ENCODE measurements around the gene RNF115. TPM values are rescaled to one million over a fixed set of nuclear protein-coding genes. Genes with fewer than 3 reads are reported as not detected.
"Not testable (repeated sequence)": the region's sequence is repeated elsewhere in the genome, so short reads cannot be mapped to it uniquely, and the experiment has no call there.

RNF115 gene
- total RNA-seq, 4 donors from 2014 or later: 23.7 to 24.9 (median 23.8) TPM

DNA sequence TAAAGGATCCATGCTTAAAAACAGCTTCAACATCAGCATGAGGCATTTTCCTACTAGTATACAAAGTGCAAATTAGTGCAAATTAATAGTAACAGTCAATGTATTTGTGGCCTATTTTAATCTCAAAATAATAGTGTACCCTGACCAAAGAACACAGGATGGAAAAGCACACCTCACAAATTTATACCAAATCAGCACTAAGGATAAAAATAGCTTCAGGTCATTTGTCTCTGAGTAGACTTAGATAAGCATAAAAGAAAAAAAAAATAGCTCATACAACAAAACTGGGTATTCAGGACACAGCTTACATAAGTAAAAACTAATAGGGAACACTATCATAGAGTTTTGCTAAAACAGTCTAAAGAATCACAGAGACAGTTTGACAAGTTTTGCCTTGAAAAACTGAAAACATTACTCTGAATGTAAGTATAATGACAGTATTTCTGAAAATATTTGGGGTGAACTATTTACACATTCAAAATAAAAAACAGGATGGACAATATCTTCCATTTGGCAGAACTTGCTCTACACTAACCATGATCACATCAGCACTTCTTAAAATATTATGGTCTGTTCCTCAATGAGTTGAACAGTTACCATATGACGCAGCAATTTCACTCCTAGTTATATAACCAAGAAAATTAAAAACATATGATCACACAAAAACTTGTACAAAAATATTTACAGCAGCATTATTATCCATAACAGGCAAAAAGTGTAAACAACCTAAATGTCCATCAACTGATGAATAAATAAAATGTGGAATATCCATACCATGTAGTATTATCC lies 46.3 kb downstream of the RNF115 start:
- H3K27ac ChIP-seq: no peak overlapping the region

DNA sequence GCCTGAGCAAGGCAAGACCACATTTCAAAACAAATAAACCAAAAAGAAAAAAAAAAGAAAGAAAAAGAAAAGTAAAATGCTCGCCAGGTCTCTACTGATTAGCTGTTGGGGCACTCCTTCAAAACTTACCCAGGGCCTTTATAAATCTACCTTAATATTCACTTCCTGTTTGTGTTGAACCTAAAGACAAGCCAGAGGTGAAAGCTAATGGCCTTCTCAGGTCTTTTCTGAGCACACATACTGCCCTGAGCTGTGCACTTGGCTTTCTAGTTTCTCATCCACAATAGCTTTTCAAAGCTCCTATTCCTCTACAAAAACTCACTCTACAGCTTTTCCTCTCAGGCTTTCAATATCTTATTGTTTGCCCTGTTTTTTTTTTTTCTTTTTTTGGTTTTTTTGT lies 50.5 kb downstream of the RNF115 start:
- whole genome bisulfite sequencing, 2 donors: 74 to 84% methylated on average over 1 of the region's 1 CpG
- TF ChIP-seq POLR2A (IDR thresholded peaks at IDR 0.05) (no peak), EP300 (IDR thresholded peaks at IDR 0.05) (no peak)
- TF ChIP-seq, protein P1, sequence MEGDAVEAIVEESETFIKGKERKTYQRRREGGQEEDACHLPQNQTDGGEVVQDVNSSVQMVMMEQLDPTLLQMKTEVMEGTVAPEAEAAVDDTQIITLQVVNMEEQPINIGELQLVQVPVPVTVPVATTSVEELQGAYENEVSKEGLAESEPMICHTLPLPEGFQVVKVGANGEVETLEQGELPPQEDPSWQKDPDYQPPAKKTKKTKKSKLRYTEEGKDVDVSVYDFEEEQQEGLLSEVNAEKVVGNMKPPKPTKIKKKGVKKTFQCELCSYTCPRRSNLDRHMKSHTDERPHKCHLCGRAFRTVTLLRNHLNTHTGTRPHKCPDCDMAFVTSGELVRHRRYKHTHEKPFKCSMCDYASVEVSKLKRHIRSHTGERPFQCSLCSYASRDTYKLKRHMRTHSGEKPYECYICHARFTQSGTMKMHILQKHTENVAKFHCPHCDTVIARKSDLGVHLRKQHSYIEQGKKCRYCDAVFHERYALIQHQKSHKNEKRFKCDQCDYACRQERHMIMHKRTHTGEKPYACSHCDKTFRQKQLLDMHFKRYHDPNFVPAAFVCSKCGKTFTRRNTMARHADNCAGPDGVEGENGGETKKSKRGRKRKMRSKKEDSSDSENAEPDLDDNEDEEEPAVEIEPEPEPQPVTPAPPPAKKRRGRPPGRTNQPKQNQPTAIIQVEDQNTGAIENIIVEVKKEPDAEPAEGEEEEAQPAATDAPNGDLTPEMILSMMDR (IDR thresholded peaks at IDR 0.05): no peak
- peaks cover 0 to 14% (median 0%) of the 10 kb centered on the region in 4 donors for H3K4me1 ChIP-seq
- H3K4me3 ChIP-seq: no peak overlapping the region
- H3K27me3 ChIP-seq: no peaks in the 10 kb centered on the region
- H3K9me3 ChIP-seq: no peaks in the 10 kb centered on the region
- H3K36me3 ChIP-seq: peaks cover 0 to 42% (median 6%) of the 10 kb centered on the region in 3 donors
- DNase-seq (ENCODE audit: low spot score in 2 of 2): no peak
- no peak overlapping the region for H3K27ac ChIP-seq

More for the DNA sequence above, 46.3 kb downstream of the RNF115 start:
- H3K36me3 ChIP-seq: peaks cover 0 to 31% (median 0%) of the 10 kb centered on the region in 3 donors
- TF ChIP-seq EP300 (IDR thresholded peaks at IDR 0.05) (no peak), POLR2A (IDR thresholded peaks at IDR 0.05) (no peak)
- TF ChIP-seq, protein P1 (IDR thresholded peaks at IDR 0.05): no peak
- peaks cover 0 to 21% (median 0%) of the 10 kb centered on the region in 4 donors for H3K4me1 ChIP-seq
- no peaks in the 10 kb centered on the region for H3K27me3 ChIP-seq
- 73 to 74% methylated on average over 1 of the region's 1 CpG for WGBS, 2 donors
- no peak for DNase-seq (ENCODE audit: low spot score in 2 of 2)
- no peaks in the 10 kb centered on the region for H3K9me3 ChIP-seq
- no peak overlapping the region for H3K4me3 ChIP-seq

DNA sequence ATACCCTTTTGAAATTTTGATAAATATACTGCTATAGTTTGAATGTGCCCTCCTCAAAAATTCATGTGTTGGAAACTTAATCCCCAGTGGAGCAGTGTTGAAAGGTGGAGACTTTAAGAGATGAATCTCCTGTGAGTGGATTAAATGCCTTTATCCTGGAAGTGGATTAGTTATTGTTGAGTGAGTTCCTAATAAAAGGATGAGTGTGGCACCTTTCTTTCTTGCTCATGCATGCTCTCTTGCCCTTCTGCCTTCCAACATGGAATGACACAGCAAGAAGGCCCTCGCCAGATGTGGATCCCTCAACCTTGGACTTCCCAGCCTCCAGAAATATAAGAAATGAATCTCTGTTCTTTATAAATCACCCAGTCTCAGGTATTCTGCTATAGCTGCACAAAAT lies 52.8 kb downstream of the RNF115 start:
- Histone ChIP-seq H3K9me3 (no peaks in the 10 kb centered on the region), H3K27me3 (no peaks in the 10 kb centered on the region), H3K27ac (no peak overlapping the region), H3K36me3 (peaks cover 0 to 60% (median 6%) of the 10 kb centered on the region in 3 donors), H3K4me1 (no peaks in the 10 kb centered on the region), H3K4me3 (no peak overlapping the region)
- no peak for DNase-seq (ENCODE audit: low spot score in 2 of 2)
- TF ChIP-seq POLR2A (IDR thresholded peaks at IDR 0.05) (no peak), EP300 (IDR thresholded peaks at IDR 0.05) (no peak)
- TF ChIP-seq, protein P1 (IDR thresholded peaks at IDR 0.05): no peak
- WGBS, 2 donors: 89 to 96% methylated on average over 1 of the region's 1 CpG

DNA sequence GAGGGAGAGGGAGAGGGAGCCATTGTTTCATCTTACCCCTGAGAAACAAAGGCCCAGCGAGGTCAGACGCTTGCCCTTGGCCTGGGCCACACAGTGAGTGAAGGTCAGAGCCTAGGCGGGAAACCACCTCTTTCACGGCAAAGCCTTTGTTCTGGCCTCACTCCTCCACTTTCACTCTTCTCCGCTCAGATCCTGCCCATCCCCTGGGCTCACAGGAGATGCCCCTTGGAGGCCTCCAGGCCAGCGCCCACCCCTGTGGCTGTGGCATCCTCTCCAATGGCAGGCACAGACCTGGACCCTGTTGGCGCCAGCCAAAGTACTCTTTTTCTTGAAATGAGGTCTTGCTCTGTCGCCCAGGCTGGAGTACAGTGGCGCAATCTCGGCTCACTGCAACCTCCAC lies 55.9 kb downstream of the RNF115 start:
- WGBS, 2 donors: 95 to 97% methylated on average over 10 of the region's 10 CpGs
- not testable (repeated sequence) for H3K4me1 ChIP-seq; H3K27me3 ChIP-seq; H3K4me3 ChIP-seq; H3K9me3 ChIP-seq; H3K27ac ChIP-seq; DNase-seq (ENCODE audit: low spot score in 2 of 2)
- H3K36me3 ChIP-seq: peaks cover 0 to 72% (median 6%) of the 10 kb centered on the region in 3 donors

DNA sequence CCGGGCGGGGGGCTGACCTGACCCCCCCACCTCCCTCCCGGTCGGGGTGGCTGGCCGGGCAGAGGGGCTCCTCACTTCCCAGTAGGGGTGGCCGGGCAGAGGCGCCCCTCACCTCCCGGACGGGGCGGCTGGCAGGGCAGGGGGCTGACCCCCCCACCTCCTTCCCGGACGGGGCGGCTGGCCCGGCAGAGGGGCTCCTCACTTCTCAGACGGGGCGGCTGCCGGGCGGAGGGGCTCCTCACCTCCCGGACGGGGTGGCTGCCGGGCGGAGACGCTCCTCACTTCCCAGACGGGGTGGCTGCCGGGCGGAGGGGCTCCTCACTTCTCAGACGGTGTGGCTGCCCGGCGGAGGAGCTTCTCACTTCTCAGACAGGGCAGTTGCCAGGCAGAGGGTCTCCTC lies 57.0 kb downstream of the RNF115 start:
- not testable (repeated sequence) for H3K4me3 ChIP-seq; H3K9me3 ChIP-seq; H3K27ac ChIP-seq; H3K4me1 ChIP-seq; H3K27me3 ChIP-seq; DNase-seq (ENCODE audit: low spot score in 2 of 2)
- peaks cover 0 to 67% (median 6%) of the 10 kb centered on the region in 3 donors for H3K36me3 ChIP-seq
- 98% methylated on average over 15 of the region's 29 CpGs; no CpG with 5 or more reads in 1 of the 2 donors for WGBS, 2 donors

DNA sequence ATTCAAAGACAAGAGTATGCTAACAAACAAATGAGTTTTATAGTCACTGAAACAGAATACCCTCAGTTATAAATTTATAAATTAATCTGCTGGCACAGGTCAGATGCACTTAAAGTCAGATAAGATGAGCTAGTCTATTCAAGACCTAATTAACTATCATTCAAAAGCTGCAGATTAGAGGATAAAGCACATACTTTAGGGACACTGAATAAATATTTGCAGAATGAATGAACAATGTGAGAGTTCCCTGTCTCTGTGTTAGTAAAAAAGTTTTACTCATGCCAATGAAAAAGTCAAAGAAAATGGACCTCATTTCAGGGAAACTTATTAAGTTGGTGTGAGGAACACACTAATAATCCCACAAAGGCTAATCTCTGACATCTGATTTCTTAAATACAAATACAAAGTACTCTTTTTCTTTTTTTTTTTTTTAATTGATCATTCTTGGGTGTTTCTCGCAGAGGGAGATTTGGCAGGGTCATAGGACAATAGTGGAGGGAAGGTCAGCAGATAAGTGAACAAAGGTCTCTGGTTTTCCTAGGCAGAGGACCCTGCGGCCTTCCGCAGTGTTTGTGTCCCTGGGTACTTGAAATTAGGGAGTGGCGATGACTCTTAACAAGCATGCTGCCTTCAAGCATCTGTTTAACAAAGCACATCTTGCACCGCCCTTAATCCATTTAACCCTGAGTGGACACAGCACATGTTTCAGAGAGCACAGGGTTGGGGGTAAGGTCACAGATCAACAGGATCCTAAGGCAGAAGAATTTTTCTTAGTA lies 58.1 kb downstream of the RNF115 start:
- not testable (repeated sequence) for DNase-seq (ENCODE audit: low spot score in 2 of 2); H3K27ac ChIP-seq; H3K9me3 ChIP-seq; H3K4me1 ChIP-seq; H3K27me3 ChIP-seq; H3K4me3 ChIP-seq
- 43 to 71% methylated on average over 5 of the region's 5 CpGs for WGBS, 2 donors
- peaks cover 0 to 67% (median 1%) of the 10 kb centered on the region in 3 donors for H3K36me3 ChIP-seq

DNA sequence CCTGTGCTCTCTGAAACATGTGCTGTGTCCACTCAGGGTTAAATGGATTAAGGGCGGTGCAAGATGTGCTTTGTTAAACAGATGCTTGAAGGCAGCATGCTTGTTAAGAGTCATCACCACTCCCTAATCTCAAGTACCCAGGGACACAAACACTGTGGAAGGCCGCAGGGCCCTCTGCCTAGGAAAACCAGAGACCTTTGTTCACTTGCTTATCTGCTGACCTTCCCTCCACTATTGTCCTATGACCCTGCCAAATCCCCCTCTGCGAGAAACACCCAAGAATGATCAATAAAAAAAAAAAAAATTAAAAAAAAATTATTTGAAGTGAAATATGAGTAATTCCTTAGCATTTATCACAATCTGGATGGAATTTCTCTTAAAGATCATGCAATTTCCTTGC lies 58.8 kb downstream of the RNF115 start:
- not testable (repeated sequence) for H3K9me3 ChIP-seq; H3K27me3 ChIP-seq; H3K4me3 ChIP-seq; DNase-seq (ENCODE audit: low spot score in 2 of 2); H3K4me1 ChIP-seq; H3K27ac ChIP-seq
- peaks cover 0 to 61% (median 0%) of the 10 kb centered on the region in 3 donors for H3K36me3 ChIP-seq
- 70 to 74% methylated on average over 2 to 3 of the region's 3 CpGs for WGBS, 2 donors

DNA sequence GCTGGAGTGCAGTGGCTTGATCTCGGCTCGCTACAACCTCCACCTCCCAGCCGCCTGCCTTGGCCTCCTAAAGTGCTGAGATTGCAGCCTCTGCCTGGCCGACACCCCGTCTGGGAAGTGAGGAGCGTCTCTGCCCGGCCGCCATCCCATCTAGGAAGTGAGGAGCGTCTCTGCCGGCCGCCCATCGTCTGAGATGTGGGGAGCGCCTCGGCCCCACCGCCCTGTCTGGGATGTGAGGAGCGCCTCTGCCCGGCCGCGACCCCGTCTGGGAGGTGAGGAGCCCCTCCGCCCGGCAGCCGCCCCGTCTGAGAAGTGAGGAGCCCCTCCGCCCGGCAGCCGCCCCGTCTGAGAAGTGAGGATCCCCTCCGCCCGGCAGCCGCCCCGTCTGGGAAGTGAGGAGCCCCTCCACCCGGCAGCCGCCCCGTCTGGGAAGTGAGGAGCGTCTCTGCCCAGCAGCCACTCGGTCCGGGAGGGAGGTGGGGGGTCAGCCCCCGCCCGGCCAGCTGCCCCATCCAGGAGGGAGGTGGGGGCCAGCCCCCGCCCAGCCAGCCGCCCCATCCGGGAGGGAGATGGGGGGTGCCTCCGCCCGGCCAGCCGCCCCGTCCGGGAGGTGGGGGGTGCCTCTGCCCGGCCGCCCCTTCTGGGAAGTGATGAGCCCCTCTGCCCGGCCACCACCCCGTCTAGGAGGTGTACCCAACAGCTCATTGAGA lies 59.5 kb downstream of the RNF115 start:
- not testable (repeated sequence) for H3K9me3 ChIP-seq; H3K27me3 ChIP-seq; H3K4me3 ChIP-seq; H3K27ac ChIP-seq; H3K4me1 ChIP-seq; DNase-seq (ENCODE audit: low spot score in 2 of 2)
- peaks cover 0 to 55% (median 0%) of the 10 kb centered on the region in 3 donors for H3K36me3 ChIP-seq
- 96 to 99% methylated on average over 29 to 30 of the region's 52 CpGs for WGBS, 2 donors

DNA sequence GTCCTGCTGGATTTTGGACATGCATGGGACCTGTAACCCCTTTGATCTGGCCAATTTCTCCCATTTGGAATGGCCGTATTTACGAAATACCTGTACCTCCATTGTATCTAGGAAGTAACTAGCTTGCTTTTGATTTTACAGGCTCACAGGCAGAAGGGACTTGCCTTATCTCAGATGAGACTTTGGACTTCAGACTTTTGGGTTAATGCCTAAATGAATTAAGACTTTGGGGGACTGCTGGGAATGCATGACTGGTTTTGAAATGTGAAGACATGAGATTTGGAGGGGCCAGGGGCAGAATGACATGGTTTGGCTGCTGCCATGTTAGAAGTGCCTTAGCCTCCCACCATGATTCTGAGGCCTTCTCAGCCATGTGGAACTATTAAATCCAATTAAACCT lies 61.9 kb downstream of the RNF115 start:
- not testable (repeated sequence) for H3K9me3 ChIP-seq; DNase-seq (ENCODE audit: low spot score in 2 of 2); H3K4me1 ChIP-seq; H3K4me3 ChIP-seq; H3K27me3 ChIP-seq; H3K27ac ChIP-seq
- 95 to 98% methylated on average over 2 of the region's 2 CpGs for WGBS, 2 donors
- H3K36me3 ChIP-seq: peaks cover 0 to 57% (median 0%) of the 10 kb centered on the region in 3 donors

All from tibial nerve (tissue), 4 donors.